Testis (tissue), 2 donors: Measurements from ENCODE around the gene RGS9.

Experiments
- CTCF ChIP-seq, 3 experiments: fragments of 450-650 bp in 2 of 3; fragments of 200-600 bp in 1 of 3; sonication (generic) in 1 of 3; IDR thresholded peaks; one replicate each; pipeline ENCODE4 v1.5.1; 2016 to 2019; ENCODE audit warnings: antibody characterized with exemption in 3 of 3, mild to moderate bottlenecking in 2 of 3, moderate library complexity in 1 of 3
- POLR2A ChIP-seq: fragments of 450-650 bp; IDR thresholded peaks from one replicate; pipeline ENCODE4 v1.6.1; 2017; ENCODE audit warnings: antibody characterized with exemption, mild to moderate bottlenecking, moderate library complexity

- TF ChIP-seq CTCF (IDR thresholded peaks at IDR 0.05) (no peak), POLR2A (no peak)
Observed at GRCh38 chr17:65194670-65195334, 57.6 kb downstream of the RGS9 start.
